Lower leg skin (tissue), 4 donors: ENCODE data around the gene LHFPL2. TPM values are rescaled to one million over a fixed set of nuclear protein-coding genes. Genes with fewer than 3 reads are reported as not detected.

Experiments used
- DNase-seq, 2 donors: peaks; one replicate each; pipeline ENCODE4 v3.0.0-alpha.2; 2019; ENCODE audit warnings: low spot score in 2 of 2
- H3K4me3 ChIP-seq: fragments of 200-600 bp; sonication (generic); 2 replicates; pipeline ENCODE4 v1.5.1; 2017; ENCODE audit warnings: mild to moderate bottlenecking, low read depth; ENCODE audit not compliant: poor library complexity, severe bottlenecking
- CTCF ChIP-seq, 3 donors: fragments of 450-650 bp; IDR thresholded peaks; one replicate each; pipeline ENCODE4 v1.5.1; 2016; ENCODE audit warnings: antibody characterized with exemption in 3 of 3, mild to moderate bottlenecking in 3 of 3, moderate library complexity in 2 of 3
- POLR2A ChIP-seq, 2 donors: fragments of 450-650 bp; IDR thresholded peaks; one replicate each; pipeline ENCODE4 v1.6.1; 2016 to 2017; ENCODE audit warnings: antibody characterized with exemption in 2 of 2, mild to moderate bottlenecking in 1 of 2, moderate library complexity in 1 of 2
- WGBS, 2 donors: methylation state at CpG; one replicate each; pipeline ENCODE4 v1.1.5; 2018; 5-methylcytosine and 5-hydroxymethylcytosine counted together
- intact Hi-C: fragments of 100-400 bp; cut with DNase I; formaldehyde crosslinking; loops from one replicate; pipeline ENCODE4 v1.15.0; 2023; ENCODE audit warnings: low total_unique reads
- total RNA-seq, 4 donors: library from RNA; depleted of rRNA; stranded (reverse); fragments of >200 nt; gene quantifications; one replicate each; pipeline ENCODE4 v1.1.0, GENCODE V29; 2016

Gene LHFPL2
- total RNA-seq, 4 donors from 2014 or later, result 7.3 to 11.1 (median 9.6) TPM

GRCh38 chr5:78573318-78573717 is 75.3 kb downstream of the LHFPL2 start:
- no peak overlapping the region for H3K4me3 ChIP-seq
- no peak for DNase-seq
- WGBS, 2 donors, result 79 to 88% methylated on average over 2 of the region's 2 CpGs
- intact Hi-C loops, result no loop called here
- TF ChIP-seq POLR2A (IDR thresholded peaks at IDR 0.05) (no peak), CTCF (IDR thresholded peaks at IDR 0.05) (no peak)

- WGBS, 2 donors, result 90% methylated on average over 5 of the region's 5 CpGs
- no peak overlapping the region for H3K4me3 ChIP-seq
- TF ChIP-seq POLR2A (IDR thresholded peaks at IDR 0.05) (no peak), CTCF (IDR thresholded peaks at IDR 0.05) (no peak)
- DNase-seq, result no peak
- intact Hi-C loops, result no loop called here
Measured at GRCh38 chr5:78570646-78571045, 77.9 kb downstream of the LHFPL2 start.

- intact Hi-C loops, result no loop called here
- TF ChIP-seq POLR2A (IDR thresholded peaks at IDR 0.05) (no peak), CTCF (IDR thresholded peaks at IDR 0.05) (no peak)
- H3K4me3 ChIP-seq, result no peak overlapping the region
- 38 to 50% methylated on average over 10 of the region's 10 CpGs for WGBS, 2 donors
- DNase-seq, result no peak
Measured at GRCh38 chr5:78569441-78569840, 79.1 kb downstream of the LHFPL2 start.

- H3K4me3 ChIP-seq, result no peak overlapping the region
- 87 to 91% methylated on average over 3 of the region's 3 CpGs for WGBS, 2 donors
- TF ChIP-seq CTCF (IDR thresholded peaks at IDR 0.05) (no peak), POLR2A (IDR thresholded peaks at IDR 0.05) (no peak)
- intact Hi-C loops, result no loop called here
- no peak for DNase-seq
Measured at GRCh38 chr5:78568676-78569075, 79.9 kb downstream of the LHFPL2 start.

- no peak for TF ChIP-seq POLR2A (IDR thresholded peaks at IDR 0.05)
- no peak for TF ChIP-seq CTCF (IDR thresholded peaks at IDR 0.05)
- H3K4me3 ChIP-seq, result no peak overlapping the region
- intact Hi-C loops, result no loop called here
- DNase-seq, result no peak
- 45 to 55% methylated on average over 5 of the region's 5 CpGs for WGBS, 2 donors
Measured at GRCh38 chr5:78568212-78568611, 80.4 kb downstream of the LHFPL2 start.

- H3K4me3 ChIP-seq, result no peak overlapping the region
- TF ChIP-seq CTCF (IDR thresholded peaks at IDR 0.05), result no peak
- TF ChIP-seq POLR2A (IDR thresholded peaks at IDR 0.05), result no peak
- intact Hi-C loops, result no loop called here
- DNase-seq, result no peak
- 53 to 60% methylated on average over 3 of the region's 3 CpGs for WGBS, 2 donors
Measured at GRCh38 chr5:78567617-78568016, 81.0 kb downstream of the LHFPL2 start.
